Fibroblast of mammary gland (primary cell): ENCODE measurements around the gene SKIDA1.

ENCODE experiments used
- DNase-seq: peaks from one replicate; pipeline ENCODE4 v3.0.0-alpha.2; 2010; ENCODE audit warnings: low read depth
- H3K4me3 ChIP-seq: 2 replicates; pipeline ENCODE4 v1.5.1; 2011; ENCODE audit warnings: low read depth, mild to moderate bottlenecking, low read length, moderate library complexity; ENCODE audit not compliant: control insufficient read depth
- TF ChIP-seq, protein P1 (sequence below): conservative IDR thresholded peaks from 2 replicates; pipeline ENCODE4 v1.5.1; 2011; ENCODE audit warnings: low read depth, low read length, inconsistent platforms; ENCODE audit not compliant: control insufficient read depth, insufficient read depth

SKIDA1 gene

DNA sequence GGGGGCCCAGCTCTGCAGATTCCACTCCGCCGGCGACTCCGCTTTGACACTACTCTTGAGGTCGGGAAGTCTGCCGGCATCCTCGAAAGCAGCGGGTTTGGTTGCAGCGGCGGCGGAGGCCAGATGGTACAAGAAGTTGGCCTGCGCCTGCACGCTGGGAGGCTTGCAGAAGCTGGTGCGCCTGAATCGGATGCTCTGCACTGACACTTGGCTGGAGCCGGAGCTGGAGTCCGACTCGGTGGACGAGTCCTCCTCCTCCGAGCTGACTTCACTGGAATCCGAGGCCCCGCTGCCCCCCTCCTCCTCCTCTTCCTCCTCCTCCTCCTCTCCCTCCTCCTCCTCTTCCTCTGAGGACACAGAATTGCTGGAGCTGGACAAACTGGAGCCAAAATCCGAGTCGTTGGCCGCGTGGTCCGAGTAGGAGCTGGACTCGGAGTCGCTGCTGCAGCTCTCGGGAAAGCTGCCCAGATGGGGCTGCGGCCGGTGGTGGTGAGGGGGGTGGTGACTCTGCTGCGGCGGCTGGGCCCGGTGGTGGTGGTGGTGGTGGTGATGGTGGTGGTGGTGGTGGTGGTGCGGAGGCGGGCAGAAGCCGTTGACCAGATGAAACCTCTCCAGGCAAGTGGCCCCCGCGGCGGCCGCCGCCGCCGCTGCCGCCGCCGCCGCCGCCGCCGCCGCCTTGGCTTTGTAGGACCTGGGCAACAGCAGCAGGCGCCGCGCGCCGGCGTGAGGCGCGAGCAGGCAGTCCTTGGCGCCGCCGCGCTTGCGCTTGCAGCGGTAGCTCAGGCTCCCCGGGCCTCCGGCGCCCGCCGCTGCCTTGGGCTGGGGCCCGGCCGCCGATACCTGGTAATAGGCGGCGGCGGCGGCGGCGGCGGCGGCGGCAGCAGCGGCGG is 9.0 kb downstream of the SKIDA1 start:
- peak overlapping the region; percentile 66 for H3K4me3 ChIP-seq
- TF ChIP-seq, protein P1, sequence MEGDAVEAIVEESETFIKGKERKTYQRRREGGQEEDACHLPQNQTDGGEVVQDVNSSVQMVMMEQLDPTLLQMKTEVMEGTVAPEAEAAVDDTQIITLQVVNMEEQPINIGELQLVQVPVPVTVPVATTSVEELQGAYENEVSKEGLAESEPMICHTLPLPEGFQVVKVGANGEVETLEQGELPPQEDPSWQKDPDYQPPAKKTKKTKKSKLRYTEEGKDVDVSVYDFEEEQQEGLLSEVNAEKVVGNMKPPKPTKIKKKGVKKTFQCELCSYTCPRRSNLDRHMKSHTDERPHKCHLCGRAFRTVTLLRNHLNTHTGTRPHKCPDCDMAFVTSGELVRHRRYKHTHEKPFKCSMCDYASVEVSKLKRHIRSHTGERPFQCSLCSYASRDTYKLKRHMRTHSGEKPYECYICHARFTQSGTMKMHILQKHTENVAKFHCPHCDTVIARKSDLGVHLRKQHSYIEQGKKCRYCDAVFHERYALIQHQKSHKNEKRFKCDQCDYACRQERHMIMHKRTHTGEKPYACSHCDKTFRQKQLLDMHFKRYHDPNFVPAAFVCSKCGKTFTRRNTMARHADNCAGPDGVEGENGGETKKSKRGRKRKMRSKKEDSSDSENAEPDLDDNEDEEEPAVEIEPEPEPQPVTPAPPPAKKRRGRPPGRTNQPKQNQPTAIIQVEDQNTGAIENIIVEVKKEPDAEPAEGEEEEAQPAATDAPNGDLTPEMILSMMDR = no peak
- peak; percentile 73 for DNase-seq

DNA sequence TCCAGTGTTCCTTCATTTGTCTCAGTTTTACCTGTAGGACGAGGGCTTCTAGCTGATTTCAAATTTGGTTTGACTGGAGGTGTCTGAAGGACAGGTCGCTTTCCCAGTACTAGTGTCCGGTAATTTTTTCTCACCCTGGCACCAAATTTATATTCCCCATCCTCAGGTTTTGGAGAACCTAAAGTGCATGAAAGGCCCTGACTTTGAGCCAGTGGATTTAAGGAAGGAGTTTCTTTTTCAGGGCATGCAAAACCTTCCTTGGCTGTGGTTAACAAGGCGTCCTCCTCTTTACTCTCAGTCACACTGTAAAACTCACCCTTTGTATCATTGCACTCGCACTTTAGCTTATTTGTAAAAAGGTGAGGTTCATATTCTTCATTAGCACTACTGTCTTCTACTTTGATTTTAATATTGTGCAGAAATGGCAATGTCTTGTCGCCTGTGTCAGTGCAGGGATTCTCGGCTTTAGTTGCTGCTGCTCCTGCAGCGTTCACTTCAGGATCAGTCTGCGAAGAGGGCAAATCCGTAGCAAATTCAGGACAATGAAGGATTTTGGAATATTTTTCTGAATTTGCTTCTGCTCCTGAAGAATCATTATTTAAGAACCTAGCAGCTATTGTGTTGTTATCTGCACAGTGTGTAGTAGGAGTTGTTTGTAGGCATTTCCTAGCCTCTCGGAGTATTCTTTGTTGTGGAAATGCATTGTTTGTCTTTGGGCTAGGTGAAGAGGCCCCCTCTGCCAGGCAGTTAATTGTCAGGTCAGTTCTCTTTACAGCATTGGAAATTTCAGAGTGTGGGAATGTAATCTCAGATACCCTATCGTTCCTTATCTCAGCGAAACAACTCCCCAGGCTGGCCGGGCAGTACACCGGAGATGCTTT is 9.9 kb downstream of the SKIDA1 start:
- TF ChIP-seq, protein P1 = no peak
- peak overlapping the region; percentile 66 for H3K4me3 ChIP-seq
- DNase-seq = no peak

DNA sequence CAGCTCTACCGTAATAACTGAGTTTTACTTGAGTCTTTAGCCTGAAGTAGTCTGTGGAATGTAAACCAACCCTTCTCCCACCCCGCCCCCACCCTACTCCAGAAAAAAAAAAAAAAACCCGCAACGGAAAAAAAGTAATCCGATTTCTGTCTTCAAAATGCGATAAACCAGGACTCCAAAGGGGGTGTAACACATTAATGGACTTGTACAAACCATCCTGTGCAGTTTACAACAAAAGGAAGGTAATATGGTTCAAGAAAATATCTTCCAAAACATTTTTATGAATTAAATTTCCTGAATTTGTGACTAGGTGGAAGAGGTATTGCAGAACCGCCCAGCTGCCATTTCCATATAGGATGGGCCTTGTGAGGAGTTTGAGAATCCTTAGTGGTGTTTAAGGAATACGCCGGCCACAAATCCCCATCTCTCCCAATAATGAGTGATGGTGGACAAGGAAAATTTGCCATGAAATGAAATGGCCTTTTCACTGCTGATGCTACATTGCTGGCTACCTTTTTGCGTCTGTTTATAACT is 10.6 kb downstream of the SKIDA1 start:
- H3K4me3 ChIP-seq = no peak overlapping the region
- DNase-seq = no peak
- TF ChIP-seq, protein P1 = no peak

DNA sequence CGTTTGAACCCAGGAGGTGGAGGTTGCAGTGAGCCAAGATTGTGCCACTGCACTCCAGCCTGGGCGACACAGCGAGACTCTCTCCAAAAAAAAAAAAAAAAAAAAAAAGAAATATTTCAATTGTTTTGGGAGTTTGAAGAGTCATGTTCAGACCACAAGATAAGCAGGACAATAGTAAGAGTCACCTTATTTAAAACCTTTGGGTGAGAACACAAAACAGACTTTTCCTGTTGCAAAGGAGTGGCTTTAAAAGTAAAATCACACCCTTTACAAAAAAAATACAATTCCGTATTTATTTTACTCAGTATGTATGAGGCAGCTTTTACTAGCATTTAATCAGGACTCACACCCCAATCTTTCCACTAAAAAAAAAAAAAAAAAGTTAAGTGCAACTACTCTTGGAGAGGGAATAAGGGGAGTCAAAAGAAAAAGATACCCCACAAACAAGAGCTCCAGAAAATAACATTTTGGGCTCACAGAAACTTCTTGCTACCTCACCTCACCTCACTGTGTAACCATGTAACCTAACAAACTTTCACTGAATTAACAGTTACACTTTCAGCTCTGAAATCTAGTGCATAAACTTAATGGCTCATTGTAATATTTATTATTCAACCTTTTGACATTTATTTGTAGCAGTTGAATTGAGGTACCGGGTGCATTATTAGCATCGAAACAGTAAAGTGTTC is 11.2 kb downstream of the SKIDA1 start:
- H3K4me3 ChIP-seq = no peak overlapping the region
- no peak for DNase-seq
- TF ChIP-seq, protein P1 = no peak

DNA sequence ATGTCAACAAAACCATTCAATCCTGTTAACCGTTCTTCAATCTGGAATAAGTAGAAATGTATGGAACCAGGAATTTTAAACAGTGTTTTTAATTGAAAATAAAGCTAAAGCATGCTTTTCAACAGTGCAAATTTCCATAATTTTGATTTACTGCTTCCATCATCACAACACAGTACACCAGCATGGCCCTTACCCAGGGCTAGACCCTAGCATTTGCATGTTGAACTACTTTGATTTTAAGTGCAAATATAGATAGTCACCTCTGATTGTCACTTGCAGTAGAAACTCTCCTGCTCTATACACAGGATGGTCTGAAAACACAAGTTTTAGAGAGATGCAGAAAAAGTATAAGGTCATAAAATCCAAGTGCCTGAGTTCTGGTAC is 12.1 kb downstream of the SKIDA1 start:
- H3K4me3 ChIP-seq = no peak overlapping the region
- TF ChIP-seq, protein P1 = no peak
- DNase-seq = no peak
